ENCODE results near the gene CDK15.
"Not testable (repeated sequence)": the region's sequence is repeated elsewhere in the genome, so short reads cannot be mapped to it uniquely, and the experiment has no call there.

CDK15 gene

GRCh38 chr2:201790291-201790690, 16.0 kb upstream of the CDK15 start:
- DNase-seq, result no peak

- no peak for DNase-seq
These were observed 15.3 kb upstream of the CDK15 start for GRCh38 chr2:201790989-201791388.

GRCh38 chr2:201793631-201794030, 12.7 kb upstream of the CDK15 start:
- no peak for DNase-seq

GRCh38 chr2:201794294-201794693, 12.0 kb upstream of the CDK15 start:
- DNase-seq, result no peak

GRCh38 chr2:201795607-201796477, 10.5 kb upstream of the CDK15 start:
- no peak for DNase-seq

- DNase-seq, result no peak
These were observed 9.9 kb upstream of the CDK15 start for GRCh38 chr2:201796478-201796865.

GRCh38 chr2:201797175-201797840, 9.0 kb upstream of the CDK15 start:
- DNase-seq, result no peak

GRCh38 chr2:201798252-201798913, 8.0 kb upstream of the CDK15 start:
- DNase-seq, result no peak

GRCh38 chr2:201798914-201799285, 7.4 kb upstream of the CDK15 start:
- not testable (repeated sequence) for DNase-seq

GRCh38 chr2:201807452-201807999, 1.2 kb downstream of the CDK15 start:
- no peak for DNase-seq

- no peak for DNase-seq
These were observed 1.7 kb downstream of the CDK15 start for GRCh38 chr2:201808027-201808426.

GRCh38 chr2:201809633-201810032, 3.3 kb downstream of the CDK15 start:
- no peak for DNase-seq

- not testable (repeated sequence) for DNase-seq
These were observed 4.3 kb downstream of the CDK15 start for GRCh38 chr2:201810604-201811003.

- DNase-seq, result no peak
These were observed 7.8 kb downstream of the CDK15 start for GRCh38 chr2:201813996-201814760.

- no peak for DNase-seq
These were observed 10.6 kb downstream of the CDK15 start for GRCh38 chr2:201816657-201817575.

GRCh38 chr2:201820383-201821007, 14.2 kb downstream of the CDK15 start:
- DNase-seq, result no peak

- DNase-seq, result no peak
These were observed 14.7 kb downstream of the CDK15 start for GRCh38 chr2:201821080-201821479.

GRCh38 chr2:201824212-201824611, 17.9 kb downstream of the CDK15 start:
- no peak for DNase-seq

- no peak for DNase-seq
These were observed 21.3 kb downstream of the CDK15 start for GRCh38 chr2:201827621-201828020.

- DNase-seq, result no peak
These were observed 21.9 kb downstream of the CDK15 start for GRCh38 chr2:201828220-201828619.

- DNase-seq, result no peak
These were observed 24.3 kb downstream of the CDK15 start for GRCh38 chr2:201830666-201831065.

Measured in activated CD8-positive, alpha-beta memory T cell treated with anti-CD3 and anti-CD28 coated beads for 24 hours (primary cell).